ENCODE results near the gene NAB1.
"Not testable (repeated sequence)": the region's sequence is repeated elsewhere in the genome, so short reads cannot be mapped to it uniquely, and the experiment has no call there.

GRCh38 chr2:190608863-190609262 lies 40.0 kb upstream of the NAB1 start:
- TF ChIP-seq JUND (IDR thresholded peaks at IDR 0.05); GABPA (IDR thresholded peaks at IDR 0.05 in 1 of 2, conservative IDR thresholded peaks at IDR 0.05 in 1 of 2): not testable (repeated sequence)

Measured in liver (tissue), 2 donors.